Ectodermal cell (in vitro differentiated cells): ENCODE data around the gene SLC9A9.

Experiments
- H3K27ac ChIP-seq: 2 replicates; pipeline ENCODE4 v1.7.0; 2013; ENCODE audit warnings: mild to moderate bottlenecking, low read depth, low read length; ENCODE audit not compliant: insufficient read depth, poor library complexity, severe bottlenecking
- H3K27me3 ChIP-seq: 2 replicates; pipeline ENCODE4 v1.7.0; 2013; ENCODE audit warnings: mild to moderate bottlenecking, low read length; ENCODE audit not compliant: insufficient read depth, control insufficient read depth, poor library complexity, severe bottlenecking
- H3K36me3 ChIP-seq: one replicate; pipeline ENCODE4 v1.7.0; 2013; ENCODE audit warnings: low read length; ENCODE audit not compliant: control insufficient read depth, insufficient read depth
- H3K4me1 ChIP-seq: one replicate; pipeline ENCODE4 v1.7.0; 2013; ENCODE audit warnings: low read length; ENCODE audit not compliant: control insufficient read depth, insufficient read depth
- H3K4me3 ChIP-seq: 2 replicates; pipeline ENCODE4 v1.7.0; 2013; ENCODE audit warnings: low read depth, low read length, control low read depth; ENCODE audit not compliant: insufficient read depth
- H3K9me3 ChIP-seq: 2 replicates; pipeline ENCODE4 v1.7.0; 2013; ENCODE audit warnings: mild to moderate bottlenecking, low read length, moderate library complexity; ENCODE audit not compliant: control insufficient read depth
- WGBS, 2 experiments: methylation state at CpG; one replicate each; pipeline ENCODE4 v1.1.7; 2013; ENCODE audit warnings: missing lambda C conversion rate in 2 of 2; 5-methylcytosine and 5-hydroxymethylcytosine counted together

Gene SLC9A9

DNA sequence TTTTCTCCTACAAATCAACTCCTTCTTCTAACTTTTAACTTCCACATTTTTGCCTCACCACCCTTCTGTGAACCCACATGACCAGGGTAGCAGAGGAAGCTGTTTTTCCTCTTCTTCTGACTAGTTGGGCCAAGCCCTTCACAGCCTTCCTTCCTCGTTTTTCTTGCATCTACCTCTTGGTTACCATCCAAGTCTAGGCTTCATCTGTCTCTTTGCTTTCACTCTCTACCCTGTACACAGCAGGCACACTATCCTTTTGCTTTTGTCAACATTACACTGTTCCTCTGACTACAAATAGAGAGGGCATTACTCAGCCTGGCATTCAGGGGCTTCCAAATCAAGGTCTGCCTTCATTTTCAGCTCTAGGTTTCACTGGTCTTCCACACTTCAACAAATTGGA is 22.0 kb downstream of the SLC9A9 start:
- Histone ChIP-seq H3K4me3 (no peak overlapping the region), H3K27me3 (no peaks in the 10 kb centered on the region), H3K36me3 (no peaks in the 10 kb centered on the region), H3K9me3 (no peaks in the 10 kb centered on the region), H3K4me1 (no peaks in the 10 kb centered on the region), H3K27ac (no peak overlapping the region)
- whole genome bisulfite sequencing, 2 experiments: 79 to 85% methylated on average over 1 of the region's 1 CpG

DNA sequence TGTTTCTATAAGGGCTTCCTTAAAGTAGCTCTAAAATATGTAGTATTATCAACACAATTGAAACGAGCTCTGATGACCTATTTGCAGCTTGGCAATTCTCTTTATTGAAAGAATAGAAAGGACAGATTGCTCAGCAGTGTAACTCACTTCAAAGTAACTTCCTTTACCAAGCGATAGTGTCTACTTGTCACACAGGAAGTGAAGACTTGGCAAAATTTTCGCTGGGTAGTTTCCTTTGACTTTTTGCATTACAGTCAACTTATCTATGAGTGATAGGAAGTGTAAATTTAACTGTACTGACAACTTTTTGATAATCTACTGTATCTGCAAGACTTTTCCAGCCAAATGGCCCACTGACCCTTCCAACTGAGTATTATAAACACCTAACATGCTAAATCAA is 22.8 kb downstream of the SLC9A9 start:
- no peaks in the 10 kb centered on the region for H3K9me3 ChIP-seq
- no peak overlapping the region for H3K27ac ChIP-seq
- H3K36me3 ChIP-seq: no peaks in the 10 kb centered on the region
- no peaks in the 10 kb centered on the region for H3K27me3 ChIP-seq
- WGBS, 2 experiments: 90 to 93% methylated on average over 3 of the region's 3 CpGs
- H3K4me3 ChIP-seq: no peak overlapping the region
- no peaks in the 10 kb centered on the region for H3K4me1 ChIP-seq

DNA sequence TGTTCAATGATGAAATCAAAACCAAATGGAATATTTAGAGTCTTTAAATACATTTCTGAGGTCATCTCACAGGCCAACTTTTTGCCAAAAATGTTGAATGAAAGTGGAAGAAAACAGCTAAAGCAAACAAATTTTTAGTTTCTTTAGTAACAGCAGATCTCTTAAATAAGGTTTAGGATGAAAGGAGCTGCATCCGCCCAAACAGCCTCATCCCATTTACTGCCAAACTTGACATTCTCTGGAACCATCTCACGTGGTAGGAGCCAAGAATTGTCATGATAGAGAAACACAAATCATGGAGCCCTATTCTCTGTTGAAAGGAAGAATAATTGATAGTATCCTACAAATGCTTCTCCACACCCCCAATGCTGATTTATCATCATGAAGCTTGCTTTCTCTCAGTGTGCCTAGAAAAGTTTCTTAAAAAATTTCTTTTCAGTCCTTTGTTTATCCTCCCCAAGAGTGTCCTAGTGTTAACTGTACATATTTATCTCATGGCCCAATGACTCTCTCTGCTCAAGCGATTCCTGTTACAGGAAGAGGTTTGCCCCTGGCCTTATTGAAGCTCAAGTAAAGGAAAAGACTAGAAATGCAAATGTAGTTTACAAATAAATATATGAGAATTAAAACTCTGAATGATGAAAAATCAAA is 23.4 kb downstream of the SLC9A9 start:
- WGBS, 2 experiments: 89 to 100% methylated on average over 2 to 3 of the region's 3 CpGs
- Histone ChIP-seq H3K4me3 (no peak overlapping the region), H3K9me3 (no peaks in the 10 kb centered on the region), H3K27me3 (no peaks in the 10 kb centered on the region), H3K27ac (no peak overlapping the region), H3K4me1 (no peaks in the 10 kb centered on the region), H3K36me3 (no peaks in the 10 kb centered on the region)

GRCh38 chr3:143822798-143823197 is 25.5 kb downstream of the SLC9A9 start:
- Histone ChIP-seq H3K4me1 (no peaks in the 10 kb centered on the region), H3K36me3 (no peaks in the 10 kb centered on the region), H3K4me3 (no peak overlapping the region), H3K27ac (no peak overlapping the region), H3K9me3 (no peaks in the 10 kb centered on the region), H3K27me3 (no peaks in the 10 kb centered on the region)
- 80 to 93% methylated on average over 1 of the region's 1 CpG for WGBS, 2 experiments

GRCh38 chr3:143822374-143822773 is 25.9 kb downstream of the SLC9A9 start:
- H3K36me3 ChIP-seq: no peaks in the 10 kb centered on the region
- H3K27ac ChIP-seq: no peak overlapping the region
- 81 to 97% methylated on average over 3 of the region's 3 CpGs for WGBS, 2 experiments
- no peak overlapping the region for H3K4me3 ChIP-seq
- no peaks in the 10 kb centered on the region for H3K9me3 ChIP-seq
- H3K4me1 ChIP-seq: no peaks in the 10 kb centered on the region
- H3K27me3 ChIP-seq: no peaks in the 10 kb centered on the region

GRCh38 chr3:143821862-143822261 is 26.4 kb downstream of the SLC9A9 start:
- no peaks in the 10 kb centered on the region for H3K27me3 ChIP-seq
- 67 to 68% methylated on average over 4 of the region's 4 CpGs for WGBS, 2 experiments
- no peak overlapping the region for H3K27ac ChIP-seq
- no peaks in the 10 kb centered on the region for H3K4me1 ChIP-seq
- H3K9me3 ChIP-seq: no peaks in the 10 kb centered on the region
- H3K4me3 ChIP-seq: no peak overlapping the region
- H3K36me3 ChIP-seq: no peaks in the 10 kb centered on the region

- Histone ChIP-seq H3K27ac (no peak overlapping the region), H3K36me3 (no peaks in the 10 kb centered on the region)
- 70 to 84% methylated on average over 2 of the region's 3 CpGs for WGBS, 2 experiments
Measured at GRCh38 chr3:143820466-143821221, 27.6 kb downstream of the SLC9A9 start.

GRCh38 chr3:143819890-143820289 is 28.4 kb downstream of the SLC9A9 start:
- Histone ChIP-seq H3K4me1 (no peaks in the 10 kb centered on the region), H3K27me3 (no peaks in the 10 kb centered on the region), H3K9me3 (no peaks in the 10 kb centered on the region), H3K36me3 (no peaks in the 10 kb centered on the region), H3K27ac (no peak overlapping the region), H3K4me3 (no peak overlapping the region)
- 86 to 90% methylated on average over 1 of the region's 1 CpG for WGBS, 2 experiments

More at GRCh38 chr3:143820466-143821221, 27.6 kb downstream of the SLC9A9 start:
- no peaks in the 10 kb centered on the region for H3K4me1 ChIP-seq
- no peaks in the 10 kb centered on the region for H3K27me3 ChIP-seq
- H3K9me3 ChIP-seq: no peaks in the 10 kb centered on the region
- H3K4me3 ChIP-seq: no peak overlapping the region

- no peaks in the 10 kb centered on the region for H3K36me3 ChIP-seq
- H3K4me1 ChIP-seq: no peaks in the 10 kb centered on the region
- 97 to 100% methylated on average over 3 of the region's 3 CpGs for WGBS, 2 experiments
- no peak overlapping the region for H3K4me3 ChIP-seq
- no peaks in the 10 kb centered on the region for H3K9me3 ChIP-seq
- H3K27me3 ChIP-seq: no peaks in the 10 kb centered on the region
- no peak overlapping the region for H3K27ac ChIP-seq
Measured at GRCh38 chr3:143814443-143814889, 33.8 kb downstream of the SLC9A9 start.

DNA sequence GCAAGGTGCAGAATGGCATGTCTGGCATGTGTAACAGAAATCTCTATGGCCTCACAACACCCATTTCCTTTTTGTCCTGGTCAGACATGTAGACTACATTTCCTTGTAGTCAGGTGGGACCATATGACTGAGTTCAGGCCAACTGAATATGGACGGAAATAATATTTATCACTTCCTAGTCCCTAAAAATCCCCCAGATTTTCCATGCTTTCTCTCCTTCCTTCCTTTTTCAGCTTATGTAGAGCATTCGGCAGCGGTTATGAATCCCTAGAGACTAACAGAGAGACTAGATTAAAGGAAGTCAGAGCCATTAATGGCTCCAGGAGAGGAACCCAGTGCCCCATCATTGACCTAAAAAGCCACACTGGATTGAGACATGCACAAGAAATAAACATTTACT is 35.8 kb downstream of the SLC9A9 start:
- no peaks in the 10 kb centered on the region for H3K4me1 ChIP-seq
- H3K9me3 ChIP-seq: no peaks in the 10 kb centered on the region
- H3K27ac ChIP-seq: no peak overlapping the region
- 91 to 94% methylated on average over 3 of the region's 3 CpGs for WGBS, 2 experiments
- no peak overlapping the region for H3K4me3 ChIP-seq
- H3K36me3 ChIP-seq: no peaks in the 10 kb centered on the region
- H3K27me3 ChIP-seq: no peaks in the 10 kb centered on the region
